ENCODE measurements around the gene LNP1.

- TF ChIP-seq POLR2A (IDR thresholded peaks at IDR 0.05) (no peak), CTCF (IDR thresholded peaks at IDR 0.05) (no peak)
Observed at GRCh38 chr3:100370756-100371155, 30.6 kb upstream of the LNP1 start.
